CD4-positive, alpha-beta T cell treated with Interleukin-6 for 4 hours (primary cell): ENCODE data around the gene RLF.
A peak's percentile ranks its signal among the peaks of the same experiment; 100 is the strongest.

Source experiments
- DNase-seq: peaks from one replicate; pipeline ENCODE4 v3.0.0-alpha.2; 2020; ENCODE audit warnings: mixed read lengths

Gene RLF, protein sequence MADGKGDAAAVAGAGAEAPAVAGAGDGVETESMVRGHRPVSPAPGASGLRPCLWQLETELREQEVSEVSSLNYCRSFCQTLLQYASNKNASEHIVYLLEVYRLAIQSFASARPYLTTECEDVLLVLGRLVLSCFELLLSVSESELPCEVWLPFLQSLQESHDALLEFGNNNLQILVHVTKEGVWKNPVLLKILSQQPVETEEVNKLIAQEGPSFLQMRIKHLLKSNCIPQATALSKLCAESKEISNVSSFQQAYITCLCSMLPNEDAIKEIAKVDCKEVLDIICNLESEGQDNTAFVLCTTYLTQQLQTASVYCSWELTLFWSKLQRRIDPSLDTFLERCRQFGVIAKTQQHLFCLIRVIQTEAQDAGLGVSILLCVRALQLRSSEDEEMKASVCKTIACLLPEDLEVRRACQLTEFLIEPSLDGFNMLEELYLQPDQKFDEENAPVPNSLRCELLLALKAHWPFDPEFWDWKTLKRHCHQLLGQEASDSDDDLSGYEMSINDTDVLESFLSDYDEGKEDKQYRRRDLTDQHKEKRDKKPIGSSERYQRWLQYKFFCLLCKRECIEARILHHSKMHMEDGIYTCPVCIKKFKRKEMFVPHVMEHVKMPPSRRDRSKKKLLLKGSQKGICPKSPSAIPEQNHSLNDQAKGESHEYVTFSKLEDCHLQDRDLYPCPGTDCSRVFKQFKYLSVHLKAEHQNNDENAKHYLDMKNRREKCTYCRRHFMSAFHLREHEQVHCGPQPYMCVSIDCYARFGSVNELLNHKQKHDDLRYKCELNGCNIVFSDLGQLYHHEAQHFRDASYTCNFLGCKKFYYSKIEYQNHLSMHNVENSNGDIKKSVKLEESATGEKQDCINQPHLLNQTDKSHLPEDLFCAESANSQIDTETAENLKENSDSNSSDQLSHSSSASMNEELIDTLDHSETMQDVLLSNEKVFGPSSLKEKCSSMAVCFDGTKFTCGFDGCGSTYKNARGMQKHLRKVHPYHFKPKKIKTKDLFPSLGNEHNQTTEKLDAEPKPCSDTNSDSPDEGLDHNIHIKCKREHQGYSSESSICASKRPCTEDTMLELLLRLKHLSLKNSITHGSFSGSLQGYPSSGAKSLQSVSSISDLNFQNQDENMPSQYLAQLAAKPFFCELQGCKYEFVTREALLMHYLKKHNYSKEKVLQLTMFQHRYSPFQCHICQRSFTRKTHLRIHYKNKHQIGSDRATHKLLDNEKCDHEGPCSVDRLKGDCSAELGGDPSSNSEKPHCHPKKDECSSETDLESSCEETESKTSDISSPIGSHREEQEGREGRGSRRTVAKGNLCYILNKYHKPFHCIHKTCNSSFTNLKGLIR (N-terminal part only)

DNA sequence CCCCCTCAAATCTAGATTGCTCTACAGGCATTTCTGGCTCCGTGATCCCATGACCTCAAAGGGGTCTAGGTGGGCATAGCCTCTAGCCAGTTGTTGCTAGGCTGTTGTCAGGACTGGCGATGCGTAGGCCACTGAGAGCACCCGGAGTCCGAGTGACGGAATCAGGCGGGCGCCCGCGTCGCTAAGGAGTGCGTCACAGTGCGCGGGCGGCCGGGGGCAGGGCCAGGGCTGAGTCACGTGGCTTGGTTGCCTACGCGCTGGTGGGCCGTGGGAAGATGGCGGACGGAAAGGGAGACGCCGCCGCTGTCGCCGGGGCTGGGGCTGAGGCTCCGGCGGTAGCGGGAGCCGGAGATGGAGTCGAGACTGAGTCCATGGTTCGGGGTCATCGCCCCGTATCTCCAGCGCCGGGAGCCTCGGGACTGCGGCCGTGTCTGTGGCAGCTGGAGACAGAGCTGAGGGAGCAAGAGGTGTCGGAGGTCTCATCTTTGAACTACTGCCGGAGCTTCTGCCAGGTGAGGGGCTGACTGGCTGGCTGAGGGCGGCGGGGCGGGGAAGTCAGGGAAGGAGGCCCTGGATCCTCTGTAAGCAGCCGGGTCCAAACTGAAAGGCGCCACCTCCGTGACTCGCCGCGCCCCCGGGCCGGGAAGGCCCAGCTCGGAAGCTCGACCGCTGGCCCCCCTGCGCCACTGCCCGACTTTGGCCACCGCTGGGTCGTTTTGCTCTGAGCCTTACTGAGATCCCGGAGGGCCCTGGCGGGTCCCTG is at the start of gene RLF:
Gene RLF, plus strand, starts transcription at position 263 of the 763 bp plus-strand sequence. Its CDS starts 13 bp downstream, at position 276.
- DNase-seq: peak; percentile 94

DNA sequence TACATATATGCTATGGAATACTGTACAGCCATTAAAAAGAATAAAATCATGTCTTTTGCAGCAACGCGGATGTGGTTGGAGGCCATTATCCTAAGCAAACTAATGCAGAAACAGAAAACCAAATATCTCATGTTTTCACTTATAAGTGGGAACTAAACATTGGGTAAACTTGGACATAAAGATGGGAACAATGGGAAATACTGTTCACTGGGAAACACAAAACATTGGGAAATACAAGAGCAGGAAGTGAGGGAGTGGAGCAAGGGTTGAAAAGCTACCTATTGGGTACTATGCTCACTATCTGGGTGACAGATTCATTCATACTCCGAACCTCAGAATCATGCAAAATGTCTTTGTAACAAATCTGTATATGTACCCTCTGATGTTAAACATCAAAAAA is 46.8 kb upstream of the RLF start:
- no peak for DNase-seq

DNA sequence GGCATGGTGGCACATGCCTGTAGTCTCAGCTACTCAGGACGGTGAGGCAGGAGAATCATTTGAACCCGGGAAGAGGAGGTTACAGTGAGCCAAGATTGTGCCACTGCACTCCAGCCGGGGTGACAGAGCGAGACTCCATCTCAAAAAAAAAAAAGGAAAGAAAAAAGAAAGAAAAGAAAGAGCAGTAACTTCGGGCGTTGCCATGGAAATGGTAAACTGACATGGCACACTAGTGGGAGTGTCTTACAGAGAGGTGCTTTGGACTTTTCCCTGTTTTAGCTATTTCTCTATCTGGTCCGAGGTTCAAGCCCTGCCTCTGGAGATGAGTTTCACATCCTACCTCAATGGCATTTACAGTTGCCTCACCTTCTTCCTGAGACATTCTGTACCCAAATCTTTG is 41.1 kb upstream of the RLF start:
- DNase-seq: no peak

DNA sequence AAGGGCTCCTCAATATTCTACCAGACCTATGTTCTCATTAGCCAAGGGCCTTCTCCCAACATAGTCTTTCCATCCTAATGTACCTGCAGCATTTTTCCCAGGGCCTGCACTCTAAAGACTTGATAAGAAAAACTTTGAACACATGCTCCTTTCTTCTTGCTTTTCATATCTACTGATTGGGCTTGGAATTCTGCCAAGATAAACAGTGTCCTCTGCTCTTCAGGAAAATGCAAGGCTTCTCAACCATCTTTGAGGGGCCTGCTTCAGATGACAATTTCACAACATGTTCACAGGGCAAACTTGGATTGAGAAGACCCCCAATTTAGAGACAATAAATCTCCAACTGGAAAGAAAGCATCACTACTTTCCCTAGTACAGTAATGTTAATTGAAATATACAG is 38.3 kb upstream of the RLF start:
- DNase-seq: no peak

DNA sequence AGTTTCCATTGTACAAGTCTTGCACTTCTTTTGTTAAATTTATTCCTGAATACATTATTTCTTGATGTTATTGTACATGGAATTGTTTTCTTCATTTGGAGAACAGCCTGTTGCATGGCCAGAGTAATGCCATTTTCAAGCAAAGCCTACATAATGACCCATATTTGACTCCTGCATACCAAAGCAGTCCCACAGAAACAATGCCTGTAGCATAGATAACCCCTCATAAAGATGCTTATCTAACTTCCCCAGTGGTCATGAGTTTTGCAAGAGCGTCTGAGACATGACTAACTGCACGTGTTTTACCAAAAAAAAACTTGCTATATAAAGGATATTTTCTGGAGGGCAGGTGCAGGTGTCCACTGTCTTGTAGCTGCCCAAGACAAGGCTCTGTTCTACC is 30.3 kb upstream of the RLF start:
- DNase-seq: no peak

DNA sequence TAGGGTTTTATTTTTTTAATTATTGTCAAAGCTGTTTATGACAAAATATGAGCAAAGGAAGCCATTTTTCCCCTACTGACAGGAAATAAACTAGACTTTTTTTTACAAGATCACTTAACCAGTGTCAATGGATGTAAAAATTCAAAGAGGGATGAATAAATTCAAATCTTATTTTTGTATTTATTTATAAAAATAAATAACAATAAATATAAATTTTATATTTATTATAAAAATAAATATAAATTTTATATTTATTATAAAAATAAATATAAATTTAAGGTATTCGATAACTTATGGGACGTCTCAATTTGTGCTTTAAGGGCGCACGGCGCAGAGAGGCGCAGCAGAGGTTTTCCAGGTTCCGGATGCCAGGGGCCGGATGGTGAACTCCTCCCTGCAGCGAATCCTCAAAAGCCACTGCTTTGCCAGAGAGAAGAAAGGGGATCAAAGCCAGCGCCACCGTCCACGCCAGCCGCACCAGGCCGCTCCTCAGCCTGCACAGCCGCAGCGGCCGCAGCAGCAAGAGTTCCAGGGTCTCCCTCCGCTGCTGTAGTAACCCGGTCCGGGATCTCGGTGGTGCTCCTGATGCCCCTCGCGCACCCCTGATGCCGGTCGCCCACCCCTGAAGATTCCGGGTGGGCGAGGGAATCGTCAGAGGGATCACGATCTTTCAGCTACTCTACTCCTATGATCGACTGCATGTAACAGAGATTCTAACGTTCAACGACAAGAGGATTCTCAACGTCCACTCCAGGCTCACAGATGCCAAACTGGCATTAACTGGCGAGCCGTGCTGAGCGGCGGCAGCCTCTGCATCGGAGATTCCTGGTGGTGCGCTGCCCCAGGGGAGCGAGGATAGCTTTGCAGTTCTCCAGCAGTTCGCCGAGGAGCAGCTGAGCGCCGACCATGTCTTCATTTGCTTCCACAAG is 28.5 kb upstream of the RLF start:
- DNase-seq: no peak

DNA sequence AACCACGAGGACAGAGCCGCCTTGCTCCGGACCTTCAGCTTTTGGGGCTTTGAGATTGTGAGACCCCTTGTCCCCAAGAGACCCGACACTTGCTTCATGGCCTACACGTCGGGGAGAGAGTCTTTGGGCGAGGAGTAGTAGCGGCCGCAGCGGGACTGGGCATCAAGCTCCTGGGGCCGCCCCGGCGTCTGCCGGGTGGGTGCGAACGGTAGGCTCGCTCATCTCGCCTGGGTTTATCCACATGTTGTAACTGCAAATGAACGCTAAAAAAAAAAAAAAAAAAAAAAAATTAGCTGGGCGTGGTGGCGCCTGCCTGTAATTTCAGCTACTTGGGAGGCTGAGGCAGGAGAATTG is 27.9 kb upstream of the RLF start:
- DNase-seq: no peak

DNA sequence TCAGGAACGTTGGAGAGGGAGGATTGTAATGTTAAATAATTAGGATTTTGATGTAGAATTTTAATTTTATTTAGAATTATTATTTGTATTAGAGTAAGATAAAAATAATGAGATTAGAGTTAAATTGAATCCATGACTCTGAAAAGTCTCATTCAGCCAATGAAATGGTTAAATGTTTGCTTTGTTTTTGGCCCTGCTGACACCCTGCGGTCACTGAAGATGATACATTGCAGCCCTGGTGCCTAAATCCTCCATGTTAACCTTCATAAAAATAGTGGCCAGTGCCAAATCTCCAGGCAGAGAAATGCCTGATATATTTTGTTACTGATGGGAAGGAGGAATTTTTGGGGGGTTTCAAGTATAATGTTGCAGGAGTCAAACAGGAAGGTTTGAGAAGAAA is 27.3 kb upstream of the RLF start:
- no peak for DNase-seq

DNA sequence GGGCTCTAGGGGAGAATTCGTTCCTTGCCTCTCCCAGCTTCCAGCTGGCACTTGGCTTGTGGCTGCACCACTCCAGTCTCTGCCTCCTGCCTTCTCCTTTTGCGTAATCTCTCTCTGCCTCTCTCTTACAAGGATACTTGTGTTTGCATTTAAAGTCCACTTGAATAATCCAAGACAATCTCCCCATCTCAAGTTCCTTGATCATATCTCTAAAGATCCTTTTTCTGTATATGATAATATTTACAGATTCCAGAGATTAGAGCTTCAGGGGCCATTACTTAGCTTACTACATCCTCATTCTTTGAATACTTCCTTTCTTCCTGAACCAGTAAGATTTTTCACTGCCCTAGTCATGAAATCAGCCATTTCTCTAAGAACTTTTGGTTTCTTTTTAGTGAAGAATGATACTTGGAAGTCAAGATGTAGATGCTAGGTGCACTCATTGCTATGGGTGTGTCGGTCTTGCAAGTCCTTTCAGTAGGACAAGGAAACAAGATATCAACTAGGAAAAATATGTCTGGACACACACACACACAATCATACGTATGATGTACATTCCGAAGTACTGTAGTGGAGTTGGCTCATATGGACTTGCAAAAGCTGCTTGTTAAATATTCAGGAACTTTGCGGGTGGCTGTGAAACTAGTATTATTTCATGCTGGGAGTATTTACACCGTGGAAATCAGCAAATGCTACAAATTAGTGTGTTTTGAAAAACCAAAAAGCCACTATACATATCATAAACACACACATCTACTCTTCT is 20.8 kb upstream of the RLF start:
- no peak for DNase-seq

DNA sequence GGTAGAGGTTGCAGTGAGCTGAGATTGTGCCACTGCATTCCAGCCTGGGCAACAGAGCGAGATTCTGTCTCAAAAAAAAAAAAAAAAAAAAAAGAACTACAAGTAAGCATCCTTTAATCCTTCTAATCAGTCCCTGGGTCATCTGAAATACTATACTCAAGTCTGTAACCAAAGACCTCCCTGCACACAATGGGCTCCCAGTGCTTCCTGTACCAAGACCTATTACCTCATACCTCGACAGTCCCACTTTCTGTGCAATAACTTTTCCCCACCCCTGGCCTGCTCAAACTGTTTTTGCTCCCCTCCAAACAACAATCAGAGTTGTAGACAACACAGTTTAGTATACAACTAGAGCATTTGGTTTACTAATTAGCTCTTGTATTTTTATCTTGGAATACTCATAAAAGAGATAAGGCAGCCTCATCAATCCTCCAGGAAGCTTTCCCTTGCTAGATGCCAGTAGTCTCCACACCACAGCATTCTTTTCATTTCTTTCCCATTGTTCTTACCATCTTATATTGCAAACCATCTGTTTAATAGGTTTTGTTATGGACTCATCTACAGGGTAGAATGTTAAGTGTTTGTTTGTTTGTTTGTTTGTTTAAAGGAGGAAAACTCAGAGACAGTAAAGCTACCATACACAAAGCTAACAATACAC is 19.2 kb upstream of the RLF start:
- no peak for DNase-seq

DNA sequence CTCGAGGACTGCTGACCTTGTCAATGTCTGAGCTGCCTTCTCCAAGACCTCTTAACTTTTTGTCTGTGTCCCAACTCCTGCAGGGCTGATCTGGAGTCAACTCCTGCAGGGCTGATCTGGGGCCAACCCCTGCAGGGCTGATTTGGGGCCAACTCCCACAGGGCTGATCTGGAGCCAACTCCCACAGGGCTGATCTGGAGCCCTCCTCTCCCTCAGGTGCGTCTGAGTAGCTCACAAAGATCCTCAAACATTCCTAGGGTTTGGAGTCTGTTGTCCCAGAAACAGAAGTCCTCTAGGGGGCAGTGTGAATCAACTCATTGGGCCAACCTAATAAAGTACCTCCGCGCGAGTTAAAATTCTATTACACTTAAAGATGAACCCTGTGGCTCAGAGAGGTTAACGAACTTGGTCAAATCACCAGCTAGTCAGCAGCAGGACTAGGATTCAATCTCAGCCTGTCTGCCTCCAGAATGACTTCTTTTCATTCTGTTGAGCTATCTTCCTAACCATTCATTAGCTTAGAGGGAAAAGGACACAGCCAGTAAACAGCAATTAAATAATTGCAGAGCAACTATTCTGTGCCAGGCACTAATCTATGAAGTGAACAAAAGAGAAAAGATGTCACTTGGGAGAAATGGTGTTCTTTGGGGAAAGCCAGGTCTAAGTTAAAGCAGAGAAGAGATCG is 17.2 kb upstream of the RLF start:
- DNase-seq: peak; percentile 65

DNA sequence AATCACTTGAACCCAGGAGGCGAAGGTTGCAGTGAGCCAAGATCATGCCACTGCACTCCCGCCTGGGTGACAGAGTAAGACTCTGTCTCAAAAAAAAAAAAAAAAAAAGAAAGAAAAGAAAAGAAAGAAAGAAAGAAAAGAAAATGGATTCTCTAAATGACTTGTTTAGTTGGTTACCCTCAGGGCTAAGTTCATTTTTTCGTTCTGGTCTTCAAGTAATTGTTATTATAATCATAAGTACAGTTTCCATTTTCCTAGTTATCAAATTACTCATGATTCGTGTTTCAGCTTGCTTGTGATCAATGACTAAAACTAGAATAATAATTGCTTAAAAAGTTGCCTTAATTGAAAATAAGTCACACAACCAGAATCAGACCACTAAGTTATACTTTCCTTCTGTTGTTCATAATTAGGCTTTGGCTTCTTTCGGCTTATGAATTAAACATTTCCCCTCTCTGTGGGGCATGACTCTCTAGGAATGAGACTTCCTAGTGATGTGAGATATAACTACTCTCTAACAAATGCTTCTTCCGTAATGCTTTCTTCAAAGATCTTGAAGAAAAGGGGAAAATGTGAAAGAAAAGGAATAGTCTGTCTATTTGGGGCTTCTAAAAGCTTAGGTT is 9.6 kb upstream of the RLF start:
- DNase-seq: no peak

DNA sequence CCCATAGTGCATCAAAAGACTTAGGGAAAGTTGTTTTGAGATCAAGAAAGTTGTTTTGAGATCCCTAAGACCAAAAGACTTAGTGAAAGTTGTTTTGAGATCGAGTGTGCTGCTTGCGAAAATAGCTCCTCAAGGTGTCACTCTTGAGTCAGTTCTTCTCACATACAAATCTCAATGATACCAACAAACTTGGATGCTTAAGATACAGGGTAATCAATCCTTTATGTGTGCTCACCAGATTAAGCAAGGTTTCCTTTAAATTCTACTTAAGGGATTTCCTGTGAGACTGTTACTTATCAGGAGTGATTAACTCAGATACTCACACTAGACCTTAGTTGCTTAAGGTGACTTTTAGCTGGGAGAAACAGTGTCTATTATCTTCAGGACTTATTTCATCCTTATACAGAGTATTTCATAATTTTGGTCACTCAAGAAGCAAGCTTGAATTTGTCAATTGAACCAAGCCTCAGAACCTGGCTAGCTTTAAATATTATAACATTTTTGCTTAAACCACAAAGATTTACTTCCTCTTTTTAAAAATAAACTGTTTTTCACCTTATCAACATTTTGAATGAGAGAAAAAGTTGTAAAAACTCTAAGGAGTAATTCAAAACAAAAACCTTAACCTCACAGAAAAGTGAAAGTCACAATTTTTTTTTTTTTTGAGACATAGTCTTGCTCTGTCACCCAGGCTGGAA is 8.0 kb upstream of the RLF start:
- peak; percentile 50 for DNase-seq

DNA sequence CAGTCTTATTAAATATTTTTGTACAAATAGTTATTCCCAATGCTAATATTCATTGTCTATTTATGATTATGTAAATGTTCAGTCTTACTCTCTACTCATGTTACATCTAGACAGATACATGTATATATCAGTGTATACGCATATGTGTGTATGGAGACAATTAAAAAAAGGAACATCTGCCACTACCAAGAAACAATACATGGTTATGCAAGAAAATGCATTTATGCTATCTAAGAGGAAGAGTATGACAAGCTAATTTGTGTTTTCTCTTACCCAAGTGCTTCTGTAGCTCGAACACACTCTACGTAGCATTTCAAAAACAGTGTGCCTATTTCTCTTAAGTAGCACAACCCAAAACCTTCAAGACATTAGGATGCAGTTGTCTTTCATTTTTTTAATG is 6.1 kb upstream of the RLF start:
- DNase-seq: no peak

DNA sequence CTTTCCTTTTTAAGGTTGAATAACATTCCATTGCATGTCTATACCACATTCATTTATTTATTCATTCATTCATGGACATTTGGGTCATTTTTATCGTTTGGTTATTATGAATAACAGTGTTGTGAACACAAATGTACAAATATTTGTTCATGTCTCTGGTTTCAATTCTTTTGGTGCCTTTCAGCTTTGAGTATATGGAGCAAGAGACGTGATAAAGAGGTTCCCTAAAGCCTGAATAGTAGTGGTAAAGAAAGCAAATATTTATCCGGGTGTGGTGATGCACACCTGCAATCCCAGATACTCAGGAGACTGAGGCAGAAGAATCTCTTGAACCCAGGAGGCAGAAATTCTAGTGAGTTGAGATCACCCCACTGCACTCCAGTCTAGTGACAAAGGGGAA is 5.3 kb upstream of the RLF start:
- no peak for DNase-seq

DNA sequence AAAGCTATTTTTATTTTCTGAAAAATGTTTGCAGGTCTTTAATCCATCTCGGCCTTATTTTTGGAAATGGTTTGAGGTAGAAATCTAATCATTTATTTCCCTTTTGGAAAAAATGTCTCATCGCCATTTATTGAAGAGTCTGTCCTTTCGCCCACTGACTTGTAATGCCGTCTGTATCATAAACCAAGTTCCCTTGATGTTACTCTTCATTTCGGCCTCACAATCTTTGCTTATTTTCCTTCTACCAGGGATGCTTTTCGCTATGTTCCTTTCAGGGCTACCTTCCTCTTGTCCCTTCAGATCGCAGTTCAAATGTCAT is 422 bp upstream of the RLF start:
- DNase-seq: no peak

DNA sequence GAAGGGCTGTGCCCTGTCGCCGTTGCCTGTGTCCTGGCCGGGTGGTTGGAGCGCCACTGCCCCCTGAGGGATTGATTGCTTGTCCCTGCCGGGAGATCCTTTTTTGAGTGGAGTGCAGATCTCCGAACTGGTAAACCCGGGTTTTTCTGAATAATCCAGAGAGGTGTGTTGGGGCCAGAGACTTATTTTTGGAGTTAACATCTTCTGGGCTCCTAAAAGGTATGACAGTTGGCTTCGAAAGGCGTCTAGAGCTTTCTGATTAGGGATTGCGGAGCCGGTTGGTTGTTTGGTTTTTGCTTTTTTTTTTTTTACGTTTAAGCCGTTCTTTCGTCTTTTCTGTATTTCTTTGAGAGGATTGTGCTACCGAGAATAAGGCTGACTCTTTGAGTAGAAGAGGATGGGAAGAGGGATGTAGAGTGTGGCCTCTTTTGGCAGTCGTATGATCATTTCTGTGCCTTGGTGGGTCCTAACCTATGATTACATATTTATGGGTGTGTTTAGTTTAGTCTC is 756 bp downstream of the RLF start:
- DNase-seq: no peak
